Measurements from ENCODE around the gene ZBTB20. TPM values are rescaled to one million over a fixed set of nuclear protein-coding genes. Genes with fewer than 3 reads are reported as not detected.

ZBTB20 gene
- total and polyA plus RNA-seq, 2 donors (not counting 1 experiment from before 2014, with no cell fraction given) = 4.0 to 123 TPM

DNA sequence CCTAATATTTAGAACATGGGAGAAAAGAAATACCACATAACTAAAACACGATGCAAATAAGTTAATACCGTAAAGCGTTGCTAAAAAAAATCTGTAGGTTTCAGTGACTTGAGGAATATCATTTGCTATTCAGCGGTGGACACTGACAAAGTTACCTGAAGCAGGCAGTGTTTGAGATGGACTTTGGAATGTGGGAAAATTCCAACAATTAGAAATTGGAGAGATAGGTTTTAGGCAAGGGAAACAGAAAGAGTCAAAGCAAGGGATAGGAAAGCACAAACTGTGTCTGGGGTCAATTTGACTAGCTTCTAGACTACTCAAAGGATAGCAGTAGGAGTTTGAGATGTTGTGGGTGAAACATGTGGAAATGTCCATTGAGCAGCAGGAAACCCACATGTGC, 680.3 kb downstream of the ZBTB20 start:
- H3K4me2 ChIP-seq (replicated peaks; ENCODE audit: low read depth, low read length, poor library complexity, severe bottlenecking) = no peak overlapping the region
- Mint-ChIP-seq H3K4me3 (no peak overlapping the region), H3K27me3 (no peaks in the 10 kb centered on the region), H3K4me1 (peaks cover 9% of the 10 kb centered on the region), H3K9me3 (ENCODE audit: insufficient read depth) (no peaks in the 10 kb centered on the region), H3K27ac (no peak overlapping the region)
- H3K4me1 ChIP-seq (ENCODE audit: control insufficient read depth in 2 of 2, insufficient read depth in 2 of 2, low read length in 2 of 2) = no peaks in the 10 kb centered on the region
- no peaks in the 10 kb centered on the region for H4K20me1 ChIP-seq (ENCODE audit: control insufficient read depth, insufficient read depth, low read length, poor library complexity, severe bottlenecking)
- ChIA-PET CTCF (no interaction called here), POLR2A (no interaction called here)
- H3K36me3 ChIP-seq (replicated peaks in 1 of 2; ENCODE audit: control extremely low read depth in 1 of 2, control insufficient read depth in 1 of 2, extremely low read depth in 1 of 2, insufficient read depth in 2 of 2, low read length in 1 of 2) = peaks cover 0 to 3% of the 10 kb centered on the region in 2 experiments
- H3K9ac ChIP-seq (ENCODE audit: low read length) = no peak overlapping the region
- no peak overlapping the region for H3K27ac ChIP-seq (ENCODE audit: low read length in 2 of 2)
- DNase-seq (no peak), ATAC-seq (ENCODE audit: low read depth) (no peak)
- H3K9me3 ChIP-seq (ENCODE audit: control extremely low read depth in 1 of 3, control insufficient read depth in 2 of 3, insufficient read depth in 1 of 3, low read length in 2 of 3) = no peaks in the 10 kb centered on the region
- 100% methylated on average over 4 of the region's 4 CpGs for WGBS (ENCODE audit: insufficient coverage)
- no peak for TF ChIP-seq EZH2 (IDR thresholded peaks at IDR 0.05; ENCODE audit: borderline replicate concordance, insufficient read depth, low read depth, low read length, poor library complexity, severe bottlenecking)
- TF ChIP-seq, protein P1, sequence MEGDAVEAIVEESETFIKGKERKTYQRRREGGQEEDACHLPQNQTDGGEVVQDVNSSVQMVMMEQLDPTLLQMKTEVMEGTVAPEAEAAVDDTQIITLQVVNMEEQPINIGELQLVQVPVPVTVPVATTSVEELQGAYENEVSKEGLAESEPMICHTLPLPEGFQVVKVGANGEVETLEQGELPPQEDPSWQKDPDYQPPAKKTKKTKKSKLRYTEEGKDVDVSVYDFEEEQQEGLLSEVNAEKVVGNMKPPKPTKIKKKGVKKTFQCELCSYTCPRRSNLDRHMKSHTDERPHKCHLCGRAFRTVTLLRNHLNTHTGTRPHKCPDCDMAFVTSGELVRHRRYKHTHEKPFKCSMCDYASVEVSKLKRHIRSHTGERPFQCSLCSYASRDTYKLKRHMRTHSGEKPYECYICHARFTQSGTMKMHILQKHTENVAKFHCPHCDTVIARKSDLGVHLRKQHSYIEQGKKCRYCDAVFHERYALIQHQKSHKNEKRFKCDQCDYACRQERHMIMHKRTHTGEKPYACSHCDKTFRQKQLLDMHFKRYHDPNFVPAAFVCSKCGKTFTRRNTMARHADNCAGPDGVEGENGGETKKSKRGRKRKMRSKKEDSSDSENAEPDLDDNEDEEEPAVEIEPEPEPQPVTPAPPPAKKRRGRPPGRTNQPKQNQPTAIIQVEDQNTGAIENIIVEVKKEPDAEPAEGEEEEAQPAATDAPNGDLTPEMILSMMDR (IDR thresholded peaks at IDR 0.05) = no peak
- intact Hi-C loops (cut with micrococcal nuclease) = no loop called here
- H2AFZ ChIP-seq (ENCODE audit: insufficient read depth, low read depth, low read length, poor library complexity, severe bottlenecking) = no peak overlapping the region
- H3K27me3 ChIP-seq (replicated peaks in 1 of 4; ENCODE audit: control extremely low read depth in 1 of 4, control insufficient read depth in 3 of 4, insufficient read depth in 4 of 4, low read length in 3 of 4) = no peaks in the 10 kb centered on the region
- no peaks in the 10 kb centered on the region for H3K79me2 ChIP-seq (ENCODE audit: control insufficient read depth, insufficient read depth, low read length)
- H3K4me3 ChIP-seq (ENCODE audit: control extremely low read depth in 1 of 5, extremely low read depth in 1 of 5, insufficient read depth in 1 of 5, low read depth in 2 of 5, low read length in 4 of 5) = no peak overlapping the region

DNA sequence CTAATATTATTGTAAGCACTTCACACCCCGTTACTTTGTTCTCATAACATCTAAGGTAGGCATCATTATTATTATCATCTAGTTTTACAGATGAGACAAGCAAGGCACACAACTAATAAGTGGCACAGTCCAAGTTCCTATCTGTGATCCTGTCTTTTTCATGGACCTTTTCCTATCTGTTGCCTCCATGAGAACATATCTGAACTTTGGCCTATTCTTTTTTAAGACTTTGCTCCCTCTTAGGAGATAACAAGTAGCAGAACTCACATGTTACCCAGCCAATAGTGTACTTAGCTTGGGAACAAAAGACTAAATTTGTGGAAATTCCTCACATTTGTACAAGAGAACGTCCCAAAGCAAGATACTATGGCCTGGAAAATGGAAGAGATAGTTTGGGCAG, 680.8 kb downstream of the ZBTB20 start:
- Mint-ChIP-seq H3K27ac (no peak overlapping the region), H3K27me3 (no peaks in the 10 kb centered on the region), H3K4me3 (no peak overlapping the region), H3K4me1 (peaks cover 12% of the 10 kb centered on the region), H3K9me3 (ENCODE audit: insufficient read depth) (no peaks in the 10 kb centered on the region)
- Histone ChIP-seq H3K4me1 (ENCODE audit: control insufficient read depth in 2 of 2, insufficient read depth in 2 of 2, low read length in 2 of 2) (peaks cover 0 to 2% of the 10 kb centered on the region in 2 donors), H3K79me2 (ENCODE audit: control insufficient read depth, insufficient read depth, low read length) (no peaks in the 10 kb centered on the region), H2AFZ (ENCODE audit: insufficient read depth, low read depth, low read length, poor library complexity, severe bottlenecking) (no peak overlapping the region), H3K9ac (ENCODE audit: low read length) (no peak overlapping the region), H3K4me3 (ENCODE audit: control extremely low read depth in 1 of 5, extremely low read depth in 1 of 5, insufficient read depth in 1 of 5, low read depth in 2 of 5, low read length in 4 of 5) (no peak overlapping the region), H4K20me1 (ENCODE audit: control insufficient read depth, insufficient read depth, low read length, poor library complexity, severe bottlenecking) (no peaks in the 10 kb centered on the region), H3K4me2 (replicated peaks; ENCODE audit: low read depth, low read length, poor library complexity, severe bottlenecking) (no peak overlapping the region), H3K27me3 (replicated peaks in 1 of 4; ENCODE audit: control extremely low read depth in 1 of 4, control insufficient read depth in 3 of 4, insufficient read depth in 4 of 4, low read length in 3 of 4) (no peaks in the 10 kb centered on the region), H3K9me3 (ENCODE audit: control extremely low read depth in 1 of 3, control insufficient read depth in 2 of 3, insufficient read depth in 1 of 3, low read length in 2 of 3) (peaks cover 0 to 1% (median 0%) of the 10 kb centered on the region in 3 donors), H3K27ac (ENCODE audit: low read length in 2 of 2) (no peak overlapping the region), H3K36me3 (replicated peaks in 1 of 2; ENCODE audit: control extremely low read depth in 1 of 2, control insufficient read depth in 1 of 2, extremely low read depth in 1 of 2, insufficient read depth in 2 of 2, low read length in 1 of 2) (peaks cover 0 to 3% of the 10 kb centered on the region in 2 experiments)
- ChIA-PET CTCF (no interaction called here), POLR2A (no interaction called here)
- no peak for DNase-seq
- intact Hi-C loops (cut with micrococcal nuclease) = no loop called here
- TF ChIP-seq EZH2 (IDR thresholded peaks at IDR 0.05; ENCODE audit: borderline replicate concordance, insufficient read depth, low read depth, low read length, poor library complexity, severe bottlenecking) = no peak
- TF ChIP-seq, protein P1 (IDR thresholded peaks at IDR 0.05) = no peak
- no peak for ATAC-seq (ENCODE audit: low read depth)
- 100% methylated on average over 1 of the region's 2 CpGs for WGBS (ENCODE audit: insufficient coverage)

Data from B cell (primary cell).